SK-N-SH (cell line): Measurements from ENCODE around the gene TMEM144.

Source experiments
- CTCF ChIP-seq: fragments of 200-600 bp; sonication (generic); IDR thresholded peaks from 2 replicates; pipeline ENCODE4 v1.6.1; 2017; ENCODE audit warnings: antibody characterized with exemption, mild to moderate bottlenecking, moderate library complexity
- JUND ChIP-seq: IDR thresholded peaks from 2 replicates; pipeline ENCODE4 v1.4.0; 2012
- NRF1 ChIP-seq: IDR thresholded peaks from 2 replicates; pipeline ENCODE4 v1.6.1; 2012; ENCODE audit warnings: low read depth, mild to moderate bottlenecking, low read length
- POLR2AphosphoS5 ChIP-seq: IDR thresholded peaks from 2 replicates; pipeline ENCODE4 v1.6.1; 2012; ENCODE audit warnings: low read depth, low read length
- SIN3A ChIP-seq: IDR thresholded peaks from 2 replicates; pipeline ENCODE4 v1.6.1; 2012; ENCODE audit warnings: low read depth, mild to moderate bottlenecking, low read length, moderate library complexity, borderline replicate concordance
- TAF1 ChIP-seq: IDR thresholded peaks from 2 replicates; pipeline ENCODE4 v1.6.1; 2012; ENCODE audit warnings: low read depth, mild to moderate bottlenecking, low read length, moderate library complexity, borderline replicate concordance
- TCF12 ChIP-seq: IDR thresholded peaks from 2 replicates; pipeline ENCODE4 v1.4.0; 2012
- USF1 ChIP-seq: IDR thresholded peaks from 2 replicates; pipeline ENCODE4 v1.4.0; 2012; ENCODE audit warnings: low read depth, borderline replicate concordance
- YY1 ChIP-seq: IDR thresholded peaks from 2 replicates; pipeline ENCODE4 v1.4.0; 2012; ENCODE audit warnings: low read depth, mild to moderate bottlenecking

- TF ChIP-seq CTCF (no peak), TCF12 (no peak), POLR2AphosphoS5 (no peak), SIN3A (no peak), JUND (no peak), TAF1 (no peak), NRF1 (no peak), USF1 (no peak), YY1 (no peak)
Observed at GRCh38 chr4:158302076-158302866, 92.0 kb downstream of the TMEM144 start.
